HG03521 (cell line): Measurements from ENCODE around the gene CEACAM7.
"Not testable (repeated sequence)": the region's sequence is repeated elsewhere in the genome, so short reads cannot be mapped to it uniquely, and the experiment has no call there.

ENCODE experiments used
- ATAC-seq: cut with Tn5 transposase; IDR thresholded peaks from one replicate; pipeline ENCODE4 v1.9.1; 2021; ENCODE audit warnings: mild to moderate bottlenecking, moderate library complexity; ENCODE audit not compliant: unreplicated experiment

Gene CEACAM7

GRCh38 chr19:41688098-41688497, at the start of gene CEACAM7:
TSS of gene CEACAM7 (minus strand) at chr19:41688270. CDS start at chr19:41688165, 105 bp downstream.
- ATAC-seq, result no peak

GRCh38 chr19:41735071-41735600, 47.1 kb upstream of the CEACAM7 start:
- ATAC-seq, result no peak

GRCh38 chr19:41734585-41734984, 46.5 kb upstream of the CEACAM7 start:
- no peak for ATAC-seq

GRCh38 chr19:41734156-41734555, 46.1 kb upstream of the CEACAM7 start:
- ATAC-seq, result no peak

GRCh38 chr19:41726493-41726892, 38.4 kb upstream of the CEACAM7 start:
- ATAC-seq, result no peak

GRCh38 chr19:41720103-41720502, 32.0 kb upstream of the CEACAM7 start:
- no peak for ATAC-seq

GRCh38 chr19:41718761-41719160, 30.7 kb upstream of the CEACAM7 start:
- no peak for ATAC-seq

GRCh38 chr19:41714598-41714997, 26.5 kb upstream of the CEACAM7 start:
- no peak for ATAC-seq

- no peak for ATAC-seq
Measured at GRCh38 chr19:41711376-41712261, 23.5 kb upstream of the CEACAM7 start.

GRCh38 chr19:41709951-41710645, 22.0 kb upstream of the CEACAM7 start:
- no peak for ATAC-seq

GRCh38 chr19:41709516-41709915, 21.4 kb upstream of the CEACAM7 start:
- not testable (repeated sequence) for ATAC-seq

GRCh38 chr19:41708481-41708880, 20.4 kb upstream of the CEACAM7 start, which contains the start of gene CEACAM5:
TSS of gene CEACAM5 (plus strand) at chr19:41708626. CDS start at chr19:41708732, 106 bp downstream.
- ATAC-seq, result no peak

GRCh38 chr19:41707871-41708371, 19.9 kb upstream of the CEACAM7 start:
- ATAC-seq, result no peak

GRCh38 chr19:41707502-41707812, 19.4 kb upstream of the CEACAM7 start:
- ATAC-seq, result no peak

- ATAC-seq, result no peak
Measured at GRCh38 chr19:41706741-41707501, 18.9 kb upstream of the CEACAM7 start.

- ATAC-seq, result no peak
Measured at GRCh38 chr19:41705393-41706174, 17.5 kb upstream of the CEACAM7 start.

- no peak for ATAC-seq
Measured at GRCh38 chr19:41703602-41704293, 15.7 kb upstream of the CEACAM7 start.

- ATAC-seq, result no peak
Measured at GRCh38 chr19:41702171-41702651, 14.1 kb upstream of the CEACAM7 start.

- no peak for ATAC-seq
Measured at GRCh38 chr19:41701401-41702075, 13.5 kb upstream of the CEACAM7 start.
